Nephron (organoid): ENCODE results near the gene TM9SF3.
A peak's percentile ranks its signal among the peaks of the same experiment; 100 is the strongest.

Source experiments
- H3K27ac Mint-ChIP-seq, 3 experiments: 2 replicates each; pipeline ENCODE4 v1.8.0; 2020; ENCODE audit warnings: mixed read lengths in 3 of 3, mild to moderate bottlenecking in 2 of 3, moderate library complexity in 1 of 3
- H3K27me3 Mint-ChIP-seq: 2 replicates; pipeline ENCODE4 v1.8.0; 2021; ENCODE audit warnings: low read depth, mild to moderate bottlenecking, moderate library complexity, mixed read lengths
- H3K36me3 Mint-ChIP-seq: 2 replicates; pipeline ENCODE4 v1.8.0; 2020; ENCODE audit warnings: low read depth, mixed read lengths
- H3K4me1 Mint-ChIP-seq: 2 replicates; pipeline ENCODE4 v1.8.0; 2020; ENCODE audit warnings: mixed read lengths
- H3K4me3 Mint-ChIP-seq, 3 experiments: 2 replicates each; pipeline ENCODE4 v1.8.0; 2020; ENCODE audit warnings: mild to moderate bottlenecking in 3 of 3, mixed read lengths in 3 of 3, moderate library complexity in 2 of 3
- H3K9me3 Mint-ChIP-seq: 2 replicates; pipeline ENCODE4 v1.8.0; 2020; ENCODE audit warnings: mixed read lengths
- TF ChIP-seq, protein P1 (sequence below), 3 experiments: fragments of 200-600 bp; sonication (generic); IDR thresholded peaks; one replicate each; pipeline ENCODE4 v1.5.0; 2021; ENCODE audit warnings: antibody characterized with exemption in 3 of 3; ENCODE audit not compliant: unreplicated experiment in 3 of 3

The TM9SF3 gene

DNA sequence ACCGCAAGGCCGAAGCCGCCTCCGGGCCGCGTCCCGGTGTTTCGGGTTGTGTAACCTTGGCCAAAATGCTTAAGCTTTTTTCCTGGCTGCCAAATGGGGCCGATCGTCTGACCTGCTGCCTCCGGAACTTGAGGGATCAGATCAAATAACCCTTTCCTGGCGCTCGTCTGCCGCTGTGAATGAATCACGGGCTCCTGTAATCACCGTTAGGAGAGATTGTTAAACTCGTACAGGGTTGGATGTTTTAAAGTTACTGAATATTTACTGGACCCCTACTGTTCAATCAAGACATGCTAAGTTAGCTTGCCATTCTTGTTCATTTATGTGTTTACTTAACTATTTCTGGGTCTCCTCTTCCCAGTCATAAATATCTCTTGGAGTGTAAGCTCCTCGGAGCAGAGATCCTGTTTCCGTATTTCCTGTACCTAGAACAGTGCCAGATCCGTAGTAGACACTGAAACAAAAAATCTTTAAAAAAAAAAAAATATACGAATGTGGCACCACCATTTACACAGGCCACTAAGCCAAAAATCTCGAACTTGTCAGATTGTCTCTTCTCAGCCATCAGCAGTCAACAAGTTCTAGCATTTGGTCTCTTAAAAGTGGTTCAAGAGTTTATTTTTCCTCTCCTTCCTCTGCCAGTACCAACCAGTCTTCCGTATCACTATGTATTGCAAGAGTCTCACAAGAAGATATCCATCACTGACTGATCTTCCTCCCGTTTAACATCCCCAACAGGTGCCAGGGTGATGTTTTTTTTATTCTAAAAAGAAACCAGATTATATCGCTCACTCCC lies 650 bp upstream of the TM9SF3 start:
- TF ChIP-seq, protein P1, sequence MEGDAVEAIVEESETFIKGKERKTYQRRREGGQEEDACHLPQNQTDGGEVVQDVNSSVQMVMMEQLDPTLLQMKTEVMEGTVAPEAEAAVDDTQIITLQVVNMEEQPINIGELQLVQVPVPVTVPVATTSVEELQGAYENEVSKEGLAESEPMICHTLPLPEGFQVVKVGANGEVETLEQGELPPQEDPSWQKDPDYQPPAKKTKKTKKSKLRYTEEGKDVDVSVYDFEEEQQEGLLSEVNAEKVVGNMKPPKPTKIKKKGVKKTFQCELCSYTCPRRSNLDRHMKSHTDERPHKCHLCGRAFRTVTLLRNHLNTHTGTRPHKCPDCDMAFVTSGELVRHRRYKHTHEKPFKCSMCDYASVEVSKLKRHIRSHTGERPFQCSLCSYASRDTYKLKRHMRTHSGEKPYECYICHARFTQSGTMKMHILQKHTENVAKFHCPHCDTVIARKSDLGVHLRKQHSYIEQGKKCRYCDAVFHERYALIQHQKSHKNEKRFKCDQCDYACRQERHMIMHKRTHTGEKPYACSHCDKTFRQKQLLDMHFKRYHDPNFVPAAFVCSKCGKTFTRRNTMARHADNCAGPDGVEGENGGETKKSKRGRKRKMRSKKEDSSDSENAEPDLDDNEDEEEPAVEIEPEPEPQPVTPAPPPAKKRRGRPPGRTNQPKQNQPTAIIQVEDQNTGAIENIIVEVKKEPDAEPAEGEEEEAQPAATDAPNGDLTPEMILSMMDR (IDR thresholded peaks at IDR 0.05; ENCODE audit: unreplicated experiment in 3 of 3): no peak
- no peak overlapping the region for H3K4me3 Mint-ChIP-seq
- peaks cover 20% of the 10 kb centered on the region for H3K4me1 Mint-ChIP-seq
- no peaks in the 10 kb centered on the region for H3K36me3 Mint-ChIP-seq
- H3K27ac Mint-ChIP-seq: no peak overlapping the region
- H3K27me3 Mint-ChIP-seq: no peaks in the 10 kb centered on the region
- no peaks in the 10 kb centered on the region for H3K9me3 Mint-ChIP-seq

DNA sequence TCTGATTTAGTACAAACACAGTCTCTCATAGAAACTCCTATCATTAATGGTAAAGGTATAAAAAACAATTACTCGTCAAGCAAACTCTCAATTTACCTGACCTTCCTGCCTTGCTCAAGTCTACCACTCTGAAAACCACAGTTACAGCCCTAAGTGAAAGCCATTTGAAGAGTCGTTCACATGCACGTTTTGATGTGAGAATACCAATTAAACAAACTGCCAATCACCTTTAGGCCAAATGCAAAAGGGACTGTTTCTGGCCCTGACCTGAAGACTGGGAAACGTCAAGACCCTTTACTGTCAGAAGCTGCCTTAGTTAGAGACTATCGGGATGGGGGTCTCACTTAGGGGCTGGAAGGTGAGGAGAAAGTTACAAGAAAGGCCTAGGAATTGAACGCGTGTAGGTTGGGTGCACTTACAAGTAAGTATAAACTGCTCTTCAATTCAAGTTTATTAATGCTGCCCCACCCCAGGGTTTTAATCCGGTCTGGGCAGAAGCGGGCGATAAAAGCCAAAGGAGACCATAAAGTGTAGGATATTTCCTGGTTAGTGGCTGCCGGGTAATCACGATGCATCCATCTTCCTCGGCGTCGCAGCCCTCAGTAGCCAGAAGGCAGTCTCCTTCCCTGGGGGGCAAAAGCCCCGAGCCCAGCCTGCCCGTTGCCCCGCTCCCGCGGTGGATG lies 935 bp downstream of the TM9SF3 start:
- peaks cover 32% of the 10 kb centered on the region for H3K4me1 Mint-ChIP-seq
- TF ChIP-seq, protein P1 (IDR thresholded peaks at IDR 0.05; ENCODE audit: unreplicated experiment in 3 of 3): no peak
- H3K27me3 Mint-ChIP-seq: no peaks in the 10 kb centered on the region
- no peaks in the 10 kb centered on the region for H3K36me3 Mint-ChIP-seq
- H3K4me3 Mint-ChIP-seq: peak overlapping the region; percentile 91 to 93 (median 93)
- H3K9me3 Mint-ChIP-seq: no peaks in the 10 kb centered on the region
- H3K27ac Mint-ChIP-seq: peak overlapping the region; percentile 94 to 98 (median 98)

DNA sequence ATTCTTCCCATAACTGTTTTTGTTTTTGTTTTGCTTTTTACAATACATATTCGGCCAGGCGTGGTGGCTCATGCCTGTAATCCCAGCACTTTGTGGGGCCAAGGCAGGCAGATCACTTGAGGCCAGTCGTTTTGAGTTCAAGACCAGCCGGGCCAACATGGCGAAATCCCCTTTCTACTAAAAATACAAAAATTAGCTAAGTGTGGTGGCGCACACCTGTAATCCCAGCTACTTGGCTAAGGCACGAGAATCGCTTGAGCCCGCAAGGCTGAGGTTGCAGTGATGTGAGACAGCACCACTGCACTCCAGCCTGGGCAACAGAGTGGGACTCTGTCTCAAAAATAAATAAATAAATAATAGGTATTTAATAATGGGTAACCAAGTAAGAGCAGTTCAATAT lies 2.3 kb downstream of the TM9SF3 start:
- peaks cover 42% of the 10 kb centered on the region for H3K4me1 Mint-ChIP-seq
- H3K27ac Mint-ChIP-seq: peak overlapping the region in 2 of 3 experiments; percentile 33 to 34
- peak overlapping the region in 2 of 3 experiments; percentile 47 to 65 for H3K4me3 Mint-ChIP-seq
- H3K9me3 Mint-ChIP-seq: no peaks in the 10 kb centered on the region
- TF ChIP-seq, protein P1 (IDR thresholded peaks at IDR 0.05; ENCODE audit: unreplicated experiment in 3 of 3): no peak
- no peaks in the 10 kb centered on the region for H3K36me3 Mint-ChIP-seq
- no peaks in the 10 kb centered on the region for H3K27me3 Mint-ChIP-seq

DNA sequence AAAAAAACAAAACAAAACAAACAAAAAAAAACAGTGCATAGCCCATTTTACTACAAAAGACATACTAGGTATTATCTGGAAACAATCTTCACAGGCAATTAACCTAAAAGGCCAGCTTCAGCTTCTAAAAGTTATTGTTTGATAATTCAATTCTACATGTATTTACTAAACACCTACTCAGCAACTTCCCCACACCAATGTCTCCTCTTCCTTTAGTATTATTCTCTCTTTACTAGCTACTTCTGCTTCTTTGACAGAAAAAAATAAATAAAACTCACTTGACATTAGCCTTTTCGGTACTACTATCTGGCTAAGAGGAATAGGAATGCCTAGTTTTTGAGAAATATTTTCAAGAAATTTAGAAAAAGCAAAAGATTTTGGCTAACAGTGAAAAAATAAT lies 2.8 kb downstream of the TM9SF3 start:
- Mint-ChIP-seq H3K4me3 (peak overlapping the region in 2 of 3 experiments; percentile 47 to 48), H3K4me1 (peaks cover 42% of the 10 kb centered on the region), H3K27me3 (no peaks in the 10 kb centered on the region), H3K9me3 (no peaks in the 10 kb centered on the region), H3K36me3 (no peaks in the 10 kb centered on the region), H3K27ac (peak overlapping the region in 2 of 3 experiments; percentile 33 to 34)
- TF ChIP-seq, protein P1 (IDR thresholded peaks at IDR 0.05; ENCODE audit: unreplicated experiment in 3 of 3): no peak

DNA sequence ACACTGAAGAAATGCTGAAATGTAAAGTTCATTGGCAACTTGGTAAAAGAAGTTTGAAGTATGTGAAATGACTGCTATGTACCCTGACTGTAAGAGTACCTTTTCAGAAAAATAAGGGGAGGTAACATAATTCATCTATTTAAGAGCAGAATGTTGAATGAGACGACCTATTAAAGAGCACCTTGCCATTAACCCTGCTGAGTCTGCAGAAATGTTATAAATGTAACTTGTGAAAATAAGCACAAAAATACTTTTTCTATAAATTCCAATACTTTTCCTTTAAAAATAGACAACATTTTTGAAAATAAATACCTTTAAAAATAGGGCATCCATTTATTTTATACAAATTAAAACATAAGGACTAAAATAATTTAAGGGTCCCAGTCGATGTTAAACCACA lies 7.7 kb downstream of the TM9SF3 start:
- Mint-ChIP-seq H3K9me3 (no peaks in the 10 kb centered on the region), H3K4me1 (peaks cover 41% of the 10 kb centered on the region), H3K27ac (no peak overlapping the region), H3K36me3 (peaks cover 15% of the 10 kb centered on the region), H3K4me3 (no peak overlapping the region), H3K27me3 (no peaks in the 10 kb centered on the region)
- TF ChIP-seq, protein P1 (IDR thresholded peaks at IDR 0.05; ENCODE audit: unreplicated experiment in 3 of 3): no peak
